Measurements from ENCODE around the gene SNTB2.

SNTB2 gene

DNA sequence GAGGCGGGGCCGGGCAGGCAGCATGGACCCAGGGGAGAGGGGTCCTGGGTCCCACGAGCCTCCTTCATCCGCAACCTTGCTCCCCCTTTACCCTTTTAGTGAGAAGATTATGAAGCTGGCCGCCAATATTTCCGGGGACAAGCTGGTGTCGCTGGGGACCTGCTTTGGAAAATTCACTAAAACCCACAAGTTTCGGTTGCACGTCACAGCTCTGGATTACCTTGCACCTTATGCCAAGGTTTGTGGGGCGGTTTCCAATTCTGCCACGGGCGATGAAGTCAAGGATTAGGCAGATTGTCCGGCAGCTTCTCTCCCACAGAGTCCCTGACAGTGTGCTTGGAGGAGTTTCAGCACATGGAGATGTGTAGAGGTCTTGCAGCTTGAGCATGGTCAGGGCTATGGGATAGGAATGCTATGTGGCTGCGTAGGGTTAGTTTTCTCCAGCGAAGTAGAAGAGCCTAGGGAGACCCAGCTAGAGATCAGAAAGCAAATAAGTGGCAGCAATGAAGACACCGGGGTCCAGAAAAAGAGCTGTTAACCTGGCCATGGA, 153.2 kb downstream of the SNTB2 start:
- no peak for DNase-seq (ENCODE audit: low read depth)

DNA sequence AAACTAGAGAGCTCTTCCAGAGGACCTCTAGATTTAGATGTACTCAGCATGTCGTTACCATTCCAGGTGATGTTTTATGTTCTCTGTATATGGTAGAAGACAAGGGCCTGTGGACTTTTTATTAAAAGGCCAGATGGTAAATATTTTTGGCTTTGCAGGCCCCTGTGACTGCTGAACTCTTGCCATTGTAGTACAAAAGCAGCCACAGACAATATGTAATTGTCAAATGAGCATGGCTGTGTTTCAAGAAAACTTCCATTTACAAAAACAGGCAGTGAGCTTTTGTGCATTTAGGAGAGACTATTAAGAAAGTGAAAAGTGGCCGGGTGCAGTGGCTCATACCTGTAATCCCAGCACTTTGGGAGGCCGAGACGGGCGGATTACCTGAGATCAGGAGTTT, 157.2 kb downstream of the SNTB2 start:
- DNase-seq (ENCODE audit: low read depth), result no peak

DNA sequence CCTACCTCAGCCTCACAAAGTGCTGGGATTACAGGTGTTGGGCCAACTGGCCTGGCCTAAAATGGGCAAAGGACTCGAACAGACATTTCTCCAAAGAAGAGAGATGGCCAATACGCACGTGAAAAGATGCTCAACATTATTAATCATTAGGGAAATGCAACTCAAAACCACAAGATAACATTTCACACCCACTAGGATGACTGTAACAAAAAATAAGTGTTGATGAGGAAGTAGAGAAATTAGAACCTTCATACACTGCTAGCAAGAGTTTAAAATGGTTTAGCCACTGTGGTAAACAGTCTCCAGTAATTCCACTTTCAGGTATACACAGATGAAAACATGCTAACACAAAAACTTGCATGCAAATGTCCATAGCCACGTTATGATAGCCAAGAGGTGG, 159.0 kb downstream of the SNTB2 start:
- DNase-seq (ENCODE audit: low read depth), result no peak

DNA sequence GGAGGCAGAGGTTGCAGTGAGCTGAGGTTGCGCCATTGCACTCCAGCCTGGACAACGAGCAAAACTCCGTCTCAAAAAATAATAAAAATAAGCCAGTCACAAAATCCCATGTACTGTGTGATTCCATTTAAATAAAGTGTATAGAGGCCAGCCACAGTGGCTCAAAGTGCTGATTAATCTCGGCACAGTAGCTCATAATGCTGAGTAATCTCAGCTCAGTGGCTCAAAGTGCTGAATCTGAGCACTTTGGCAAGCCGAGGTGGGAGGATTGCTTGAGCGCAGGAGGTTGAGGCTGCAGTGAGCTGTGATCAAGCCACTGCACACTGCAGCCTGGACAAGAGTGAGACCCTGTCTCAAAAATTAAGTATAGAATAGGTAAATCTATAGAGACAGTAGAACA, 159.7 kb downstream of the SNTB2 start:
- no peak for DNase-seq (ENCODE audit: low read depth)

DNA sequence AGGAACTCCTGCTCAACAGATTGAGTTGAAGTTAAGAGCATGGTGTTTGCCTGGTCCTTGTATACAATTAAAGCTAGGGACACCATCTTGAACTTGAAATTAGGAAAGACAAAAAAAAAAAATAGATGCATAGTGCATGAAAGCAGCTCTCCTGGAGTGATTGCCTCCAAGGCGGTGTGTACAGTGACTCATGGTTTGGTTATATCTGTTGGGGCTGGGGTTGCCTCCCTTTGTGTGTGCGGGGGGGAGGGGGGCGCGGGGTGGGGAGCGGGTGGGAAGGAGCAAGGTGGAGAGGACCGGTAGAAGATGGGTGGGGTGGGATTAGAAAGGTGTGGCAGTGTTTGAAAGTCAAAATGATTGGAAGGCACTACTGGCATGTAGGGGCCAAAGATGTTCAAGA, 161.3 kb downstream of the SNTB2 start:
- no peak for DNase-seq (ENCODE audit: low read depth)

DNA sequence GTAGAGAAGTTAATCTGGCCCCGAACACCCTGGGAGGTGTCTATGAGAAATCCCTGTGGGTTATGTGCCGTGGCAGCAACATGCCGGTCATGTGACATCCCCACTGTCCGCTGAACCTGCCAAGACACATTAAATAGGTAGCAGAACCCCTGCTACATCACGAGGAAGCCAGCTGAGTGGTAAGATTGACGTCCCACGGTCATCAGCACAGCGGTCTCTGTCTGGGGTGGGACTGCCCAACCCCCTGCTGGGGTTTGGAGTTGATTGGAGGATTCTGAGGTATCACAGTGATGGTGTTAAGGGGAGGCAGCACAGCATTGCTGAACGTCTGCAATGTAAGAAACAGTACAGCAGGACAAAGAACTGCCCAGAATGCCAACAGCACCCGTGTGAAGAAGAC, 162.6 kb downstream of the SNTB2 start:
- DNase-seq (ENCODE audit: low read depth), result no peak

DNA sequence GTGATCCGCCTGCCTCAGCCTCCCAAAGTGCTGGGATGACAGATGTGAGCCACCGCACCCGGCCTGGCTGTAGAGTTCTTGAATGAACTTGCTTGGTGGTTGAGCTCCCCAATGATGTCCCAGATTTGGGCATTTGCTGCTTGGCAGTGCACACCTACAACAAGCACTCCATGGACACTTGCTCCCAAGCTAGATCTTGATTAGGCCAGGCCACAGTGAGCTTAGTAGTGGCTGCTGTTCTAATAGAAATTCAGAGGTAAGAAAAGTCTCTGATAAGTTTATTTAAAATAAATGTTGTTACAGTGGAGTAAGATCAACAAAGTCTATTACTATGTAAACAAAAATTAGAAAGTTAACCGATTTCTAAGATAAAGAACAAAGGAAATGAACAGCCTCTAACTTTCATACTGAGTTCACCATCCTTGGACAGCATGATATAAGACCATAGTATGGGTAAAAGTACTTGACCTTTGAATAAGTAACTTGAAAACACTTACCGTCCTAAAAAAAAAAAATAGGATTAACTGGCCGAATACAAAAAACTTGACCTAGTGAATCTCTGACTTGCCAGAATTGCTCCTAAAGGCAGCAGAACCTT, 163.7 kb downstream of the SNTB2 start:
- no peak for DNase-seq (ENCODE audit: low read depth)

DNA sequence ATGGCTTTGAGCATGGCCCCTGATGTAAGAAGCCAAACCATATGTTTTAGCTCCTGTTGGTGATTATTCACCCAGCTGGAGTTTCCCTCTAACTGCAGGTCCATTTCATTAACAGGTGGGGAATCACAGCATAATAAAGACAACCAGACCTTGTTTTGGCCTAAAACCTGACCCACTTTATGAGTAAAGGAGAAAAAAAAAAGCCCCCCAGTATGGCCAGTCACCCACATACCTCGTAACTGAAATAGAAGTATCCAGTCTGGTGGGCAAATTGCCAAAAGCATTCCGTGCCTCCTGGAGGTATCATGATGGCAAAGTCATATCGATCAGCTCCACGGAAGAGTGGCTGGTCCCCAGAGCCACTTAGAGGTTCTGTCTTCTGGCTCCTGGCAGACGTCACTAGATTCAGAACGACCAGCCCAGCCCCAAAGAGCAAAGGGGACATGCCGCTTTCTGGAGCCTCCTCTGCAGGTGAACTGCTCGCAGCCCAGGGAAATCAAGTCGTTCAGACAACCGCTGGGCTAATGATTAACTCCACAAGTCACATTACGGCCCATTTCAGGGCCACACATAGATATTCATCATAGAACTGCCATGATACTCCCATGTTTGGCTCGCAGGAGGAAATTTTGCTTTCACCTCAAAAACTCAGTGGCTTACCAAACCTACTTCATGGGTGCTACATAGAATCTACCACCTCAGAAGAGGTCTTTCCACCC, 164.5 kb downstream of the SNTB2 start, which contains the start of gene TMED6:
Gene TMED6 (minus strand): TSS at position 478 of the 719 bp plus-strand sequence. CDS start 33 bp downstream, at position 445.
- DNase-seq (ENCODE audit: low read depth), result no peak
